SW 1271 (cell line): ENCODE results near the gene PEX11G.

ENCODE experiments used
- DNase-seq, 2 experiments: peaks; one replicate each; lab custom pipeline; 2025; lab: John Stamatoyannopoulos, UW

The PEX11G gene

DNA sequence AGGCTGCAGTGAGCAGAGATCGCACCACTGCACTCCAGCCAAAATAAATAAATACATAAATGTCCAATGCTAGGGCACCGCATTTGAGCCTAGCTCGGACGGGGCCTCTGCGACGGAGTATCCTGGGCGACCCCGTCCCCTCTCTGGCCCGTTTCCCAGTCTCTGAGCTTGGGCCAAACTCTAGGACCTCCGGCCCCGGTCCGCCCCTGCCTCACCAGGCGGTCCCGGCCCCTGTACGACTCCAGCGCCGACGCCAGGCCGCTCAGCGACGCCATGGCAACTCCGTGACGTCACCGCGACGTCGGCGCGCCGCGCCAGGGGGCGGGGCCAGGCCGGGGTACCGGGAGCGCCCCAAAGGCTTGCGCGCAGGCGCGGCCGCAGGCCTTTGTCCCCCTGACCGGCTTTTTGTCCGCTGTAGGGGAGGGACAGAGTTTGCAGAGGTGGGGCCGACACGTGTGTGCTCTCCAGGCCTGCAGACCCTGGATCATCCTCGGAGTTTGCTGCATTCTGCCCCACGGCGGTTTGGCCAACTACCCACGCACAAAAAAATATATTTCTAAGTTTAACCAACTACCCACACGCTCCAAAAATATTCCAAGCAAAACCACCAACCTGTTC lies at the start of gene PEX11G:
PEX11G (minus strand) TSS at position 300 of the 618 bp plus-strand sequence; CDS start at position 275, 25 bp downstream.
- peak; percentile 62 to 83 for DNase-seq

DNA sequence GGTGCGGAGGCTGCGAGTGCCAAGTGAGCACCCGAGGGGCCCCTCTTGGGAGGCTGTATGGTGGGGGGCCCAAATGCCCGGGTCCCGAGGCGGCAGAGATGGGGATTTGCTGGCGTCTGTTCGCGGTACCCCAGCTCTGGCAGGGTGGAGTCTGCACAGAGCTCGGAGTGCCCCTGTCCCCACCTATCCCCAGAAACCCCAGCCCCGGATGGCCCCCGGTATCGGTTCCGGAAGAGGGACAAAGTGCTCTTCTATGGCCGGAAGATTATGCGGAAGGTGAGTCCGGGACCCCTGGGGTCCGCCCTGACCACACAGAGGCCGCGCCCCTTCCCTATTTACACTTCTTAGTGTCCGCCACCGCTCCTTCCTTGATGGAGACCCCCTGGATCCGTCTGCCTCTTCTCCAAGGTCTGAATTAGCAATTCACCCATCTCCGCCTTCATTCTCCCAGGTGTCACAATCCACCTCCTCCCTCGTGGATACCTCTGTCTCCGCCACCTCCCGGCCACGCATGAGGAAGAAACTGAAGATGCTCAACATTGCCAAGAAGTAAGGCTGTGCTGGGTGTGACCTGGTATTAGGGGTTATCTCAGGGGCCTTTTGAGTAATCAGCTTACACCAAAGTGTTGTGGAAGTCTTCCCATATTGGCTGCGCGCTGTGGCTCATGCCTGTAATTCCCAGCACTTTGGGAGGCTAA lies 47.3 kb upstream of the PEX11G start:
- no peak for DNase-seq

DNA sequence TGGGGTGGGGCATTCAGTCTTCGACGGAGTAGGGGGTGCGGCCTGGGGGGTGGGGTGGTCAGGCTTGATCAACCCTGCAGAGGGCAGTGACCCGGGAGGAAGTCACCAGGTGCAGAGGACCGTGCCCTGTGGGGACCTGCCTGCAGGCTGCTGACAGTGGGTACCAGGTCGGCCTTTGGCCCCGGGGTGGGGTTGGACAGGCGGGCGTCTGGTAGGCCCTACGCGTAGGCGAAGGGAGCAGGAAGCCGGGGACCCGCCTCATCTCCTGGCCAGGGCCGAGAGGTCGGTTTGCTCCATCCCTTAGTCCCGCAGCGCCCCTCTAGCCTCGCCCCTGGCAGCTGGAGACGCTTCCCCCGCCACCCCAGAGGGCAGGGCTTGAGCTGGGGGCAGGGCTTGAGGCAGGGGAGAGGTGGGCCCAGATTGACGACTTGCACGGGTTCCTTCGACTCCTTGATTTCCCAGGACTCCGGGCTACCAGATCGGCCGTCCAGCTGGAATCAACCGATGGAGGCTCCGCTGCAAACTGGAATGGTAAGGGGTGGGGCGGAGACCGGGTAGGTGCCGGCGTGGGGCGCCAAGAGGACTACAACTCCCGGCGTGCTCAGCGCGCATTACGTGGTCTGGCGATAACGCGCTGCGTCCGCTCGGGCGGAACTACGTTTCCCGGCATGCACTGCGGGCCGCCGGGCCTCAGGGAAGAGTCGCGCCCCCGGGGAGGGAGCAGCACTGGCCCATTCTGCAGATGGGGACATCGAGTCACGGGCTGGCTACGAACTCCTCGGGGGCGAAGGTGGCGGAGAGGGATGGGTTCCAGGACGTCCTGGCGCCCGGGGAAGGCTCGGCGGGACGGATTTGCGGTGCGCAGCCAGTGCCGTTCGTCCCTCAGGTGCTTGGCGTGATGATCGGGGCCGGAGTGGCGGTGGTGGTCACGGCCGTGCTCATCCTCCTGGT lies 46.5 kb upstream of the PEX11G start, which contains the start of gene PNPLA6:
PNPLA6 (plus strand) TSS at position 671 of the 951 bp plus-strand sequence; CDS start at position 743, 72 bp downstream.
- peak; percentile 82 to 83 for DNase-seq

- DNase-seq: peak; percentile 66 to 88
These were observed 45.8 kb upstream of the PEX11G start for GRCh38 chr19:7534531-7535046.

GRCh38 chr19:7533925-7534480 lies 45.2 kb upstream of the PEX11G start:
- peak; percentile 73 to 78 for DNase-seq

- DNase-seq: no peak
These were observed 44.5 kb upstream of the PEX11G start for GRCh38 chr19:7533281-7533885.

DNA sequence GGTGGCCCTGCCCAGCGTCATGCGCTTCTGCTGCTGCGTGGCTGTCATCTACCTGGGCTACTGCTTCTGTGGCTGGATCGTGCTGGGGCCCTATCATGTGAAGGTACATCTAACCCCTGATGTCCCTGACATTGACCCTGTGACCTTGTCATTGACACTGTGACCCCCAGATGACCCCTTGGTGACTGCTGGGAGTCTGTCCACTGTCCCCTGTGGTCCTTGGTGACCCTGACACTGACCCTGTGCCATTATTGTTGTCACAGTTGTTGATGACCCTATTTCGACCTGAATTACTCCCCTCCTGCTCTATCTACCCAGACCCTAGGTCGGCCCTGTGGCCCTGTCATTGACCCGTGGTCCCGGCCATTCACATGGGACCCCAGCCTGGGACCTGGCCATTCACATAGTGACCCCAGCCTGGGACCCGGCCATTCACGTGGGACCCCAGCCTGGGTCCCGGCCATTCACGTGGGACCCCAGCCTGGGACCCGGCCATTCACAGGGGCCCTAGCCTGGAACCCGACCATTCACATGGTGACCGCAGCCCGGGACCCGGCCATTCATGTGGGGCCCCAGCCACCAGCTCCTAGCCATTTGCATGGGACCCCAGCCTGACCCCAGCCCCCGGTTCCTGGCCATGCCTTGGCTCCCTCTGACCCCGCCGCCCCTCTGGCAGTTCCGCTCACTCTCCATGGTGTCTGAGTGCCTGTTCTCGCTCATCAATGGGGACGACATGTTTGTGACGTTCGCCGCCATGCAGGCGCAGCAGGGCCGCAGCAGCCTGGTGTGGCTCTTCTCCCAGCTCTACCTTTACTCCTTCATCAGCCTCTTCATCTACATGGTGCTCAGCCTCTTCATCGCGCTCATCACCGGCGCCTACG lies 41.0 kb upstream of the PEX11G start:
- DNase-seq: no peak

DNA sequence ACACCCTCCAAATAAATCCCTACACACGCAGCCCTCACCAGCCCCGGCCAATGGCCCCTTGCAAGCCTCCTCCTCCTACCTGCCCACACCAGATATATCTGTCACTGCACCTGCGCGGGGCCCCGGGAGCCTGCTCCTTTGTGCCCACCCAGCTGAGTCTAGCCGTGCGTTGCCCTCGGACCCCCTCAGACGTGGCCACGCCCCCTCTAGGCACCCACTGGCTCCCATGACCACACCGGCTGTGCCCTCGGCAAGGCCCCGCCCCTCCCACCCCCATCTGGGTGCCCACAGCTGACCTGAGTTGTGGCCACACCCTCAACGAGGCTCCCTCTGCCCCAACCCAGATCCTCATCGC lies 40.4 kb upstream of the PEX11G start:
- DNase-seq: no peak

DNA sequence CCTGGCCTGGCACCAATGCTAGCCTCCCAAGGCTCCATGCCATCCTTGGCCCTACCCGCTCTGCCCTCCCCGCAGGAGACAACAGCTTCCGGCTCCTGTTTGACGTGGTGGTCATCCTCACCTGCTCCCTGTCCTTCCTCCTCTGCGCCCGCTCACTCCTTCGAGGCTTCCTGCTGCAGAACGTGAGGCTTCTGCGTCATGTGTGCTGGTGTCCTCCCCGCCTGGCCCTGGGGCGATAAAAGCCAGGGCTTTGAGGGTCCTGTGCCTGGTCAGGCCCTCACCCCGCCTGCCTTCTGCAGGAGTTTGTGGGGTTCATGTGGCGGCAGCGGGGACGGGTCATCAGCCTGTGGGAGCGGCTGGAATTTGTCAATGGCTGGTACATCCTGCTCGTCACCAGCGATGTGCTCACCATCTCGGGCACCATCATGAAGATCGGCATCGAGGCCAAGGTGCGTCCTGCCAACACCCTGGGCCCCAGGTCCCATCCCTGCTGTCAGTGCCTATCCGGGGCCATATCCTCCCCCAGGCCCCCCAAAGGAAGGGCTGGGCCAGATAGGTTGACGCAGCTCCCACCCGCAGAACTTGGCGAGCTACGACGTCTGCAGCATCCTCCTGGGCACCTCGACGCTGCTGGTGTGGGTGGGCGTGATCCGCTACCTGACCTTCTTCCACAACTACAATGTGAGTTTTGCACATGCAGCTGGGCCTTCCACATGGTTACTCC lies 39.8 kb upstream of the PEX11G start:
- DNase-seq: no peak

DNA sequence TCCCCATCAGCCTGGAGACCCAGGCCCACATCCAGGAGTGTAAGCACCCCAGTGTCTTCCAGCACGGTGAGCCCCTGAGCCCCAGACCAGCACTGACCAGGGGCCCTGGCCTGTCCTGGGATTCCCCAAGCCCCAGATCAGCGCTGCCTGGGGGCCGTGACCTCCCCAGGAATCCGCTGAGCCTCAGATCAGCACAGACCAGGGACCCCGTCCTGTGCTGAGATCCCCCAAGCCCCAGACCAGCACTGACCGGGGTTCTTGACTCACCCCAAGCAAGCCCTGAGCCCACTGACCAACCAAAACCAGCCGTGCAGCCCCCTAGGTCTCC lies 39.3 kb upstream of the PEX11G start:
- DNase-seq: no peak

GRCh38 chr19:7527516-7528191 lies 38.8 kb upstream of the PEX11G start:
- no peak for DNase-seq

GRCh38 chr19:7526059-7526929 lies 37.5 kb upstream of the PEX11G start:
- DNase-seq: no peak

DNA sequence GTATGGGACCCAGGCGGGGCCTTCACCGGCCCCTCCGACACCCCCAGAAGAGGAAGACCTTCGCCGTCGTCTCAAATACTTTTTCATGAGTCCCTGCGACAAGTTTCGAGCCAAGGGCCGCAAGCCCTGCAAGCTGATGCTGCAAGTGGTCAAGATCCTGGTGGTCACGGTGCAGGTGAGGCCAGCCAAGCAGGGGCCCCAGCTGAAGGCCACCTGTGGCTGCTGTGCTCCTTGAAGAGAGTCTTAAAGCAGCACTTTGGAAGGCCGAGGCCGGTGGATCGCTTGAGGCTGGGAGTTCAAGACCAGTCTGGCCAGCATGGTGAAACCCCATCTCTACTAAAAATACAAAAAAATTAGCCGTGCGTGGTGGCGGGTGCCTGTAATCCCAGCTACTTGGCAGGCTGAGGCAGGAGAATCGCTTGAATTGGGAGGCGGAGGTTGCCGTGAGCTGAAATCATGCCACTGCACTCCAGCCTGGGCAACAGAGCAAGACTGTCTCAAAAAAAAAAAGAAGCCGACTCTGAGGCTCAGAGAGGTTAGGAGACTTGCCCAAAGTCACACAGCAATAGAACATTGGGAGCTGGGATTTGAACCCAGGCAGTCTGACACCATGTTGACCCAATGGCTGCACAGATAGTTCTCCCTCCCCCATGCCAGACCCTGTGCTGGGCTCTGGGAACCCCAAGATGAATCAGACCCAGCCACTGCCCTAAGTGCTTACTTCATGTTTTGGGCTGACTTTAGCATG lies 36.3 kb upstream of the PEX11G start:
- DNase-seq: no peak

GRCh38 chr19:7524523-7524922 lies 35.7 kb upstream of the PEX11G start:
- no peak for DNase-seq

- DNase-seq: no peak
These were observed 34.3 kb upstream of the PEX11G start for GRCh38 chr19:7522923-7523667.

DNA sequence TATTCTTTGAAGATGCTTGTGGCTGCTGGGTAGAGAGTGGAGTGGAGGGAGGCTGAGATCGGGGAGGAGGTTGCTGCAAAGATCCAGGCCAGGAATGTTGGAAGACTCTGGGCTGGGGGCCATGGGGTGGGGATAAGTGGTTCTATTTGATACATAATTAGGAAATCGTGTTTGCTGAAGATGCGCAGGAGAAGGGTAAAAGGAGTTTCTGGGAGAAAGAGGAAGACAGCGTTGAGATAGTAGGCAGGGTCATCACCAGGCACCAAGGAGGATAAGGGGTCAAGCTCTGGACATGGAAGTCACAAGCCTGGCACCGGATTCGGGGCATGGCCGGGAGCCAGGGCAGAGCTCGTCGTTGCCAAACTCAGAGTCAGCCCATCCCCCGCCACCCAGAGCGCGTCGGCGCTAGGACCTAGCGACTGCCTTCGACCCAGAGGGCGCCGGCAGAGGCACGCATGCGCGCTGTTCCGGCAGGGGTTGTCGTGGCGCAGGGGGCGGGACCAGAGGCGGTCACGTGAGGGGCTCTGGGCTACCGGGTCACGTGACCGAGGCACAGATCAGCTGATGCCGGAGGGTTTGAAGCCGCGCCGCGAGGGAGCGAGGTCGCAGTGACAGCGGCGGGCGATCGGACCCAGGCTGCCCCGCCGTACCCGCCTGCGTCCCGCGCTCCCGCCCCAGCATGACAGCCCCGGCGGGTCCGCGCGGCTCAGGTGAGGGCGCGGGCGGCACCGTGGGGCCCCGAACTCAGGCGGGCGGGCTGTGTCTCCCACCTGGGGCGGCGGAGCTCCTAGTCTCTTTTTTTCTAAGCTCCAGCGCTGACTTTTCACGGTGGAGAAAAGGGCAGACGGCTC lies 33.5 kb upstream of the PEX11G start, which contains the start of gene MCOLN1:
MCOLN1 (plus strand) TSS at position 553 of the 851 bp plus-strand sequence; CDS start at position 680, 127 bp downstream.
- peak; percentile 90 to 95 for DNase-seq
